ENCODE data around the gene IL18R1. TPM values are rescaled to one million over a fixed set of nuclear protein-coding genes. Genes with fewer than 3 reads are reported as not detected.
A peak's percentile ranks its signal among the peaks of the same experiment; 100 is the strongest.

The IL18R1 gene
- polyA plus RNA-seq, 2 of the 4 experiments (the other 2 are of a cell fraction): 0.87 to 2.6 TPM

DNA sequence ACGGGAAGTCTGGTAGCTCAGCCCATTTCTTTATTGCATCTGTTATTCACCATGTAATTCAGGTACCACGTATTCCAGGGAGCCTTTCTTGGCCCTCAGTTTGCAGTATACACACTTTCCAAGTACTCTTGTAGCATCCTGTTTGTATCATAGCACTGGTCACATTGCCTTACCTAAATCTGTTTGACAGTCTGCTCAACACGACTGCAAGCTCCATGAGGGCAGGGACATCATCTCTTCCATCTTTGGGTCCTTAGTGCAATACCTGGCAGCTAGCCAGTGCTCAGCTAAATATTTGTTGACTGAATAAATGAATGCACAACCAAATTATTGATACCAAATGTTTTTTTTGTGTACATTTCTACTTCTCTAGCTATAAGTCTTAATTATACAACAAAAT is 11.2 kb upstream of the IL18R1 start:
- FAIRE-seq (no peak), ATAC-seq (no peak), DNase-seq (ENCODE audit: low read depth in 1 of 2, low spot score in 1 of 2) (no peak)
- WGBS (ENCODE audit: missing lambda C conversion rate): 44% methylated on average over 3 of the region's 3 CpGs
- CTCF ChIA-PET: interaction anchor here (0.9 kb wide), 1 partner anchor 12 kb away, joined by 4 read pairs; the partner anchor contains the start of gene IL18R1
- Histone ChIP-seq H3K4me1 (no peaks in the 10 kb centered on the region), H3K4me2 (no peak overlapping the region), H3K27ac (no peak overlapping the region), H3K9me3 (no peaks in the 10 kb centered on the region), H3K4me3 (no peak overlapping the region)
- no peak for TF ChIP-seq CHD2 (IDR thresholded peaks at IDR 0.05; ENCODE audit: low read length, partially characterized antibody)
- TF ChIP-seq RFX5 (IDR thresholded peaks at IDR 0.05): no peak
- TF ChIP-seq HOXB13 (CRISPR knock-in tag; IDR thresholded peaks at IDR 0.05; ENCODE audit: low read depth): no peak
- no peak for TF ChIP-seq HMGXB4 (CRISPR knock-in tag; IDR thresholded peaks at IDR 0.05; ENCODE audit: borderline replicate concordance)
- no peak for TF ChIP-seq POLR2AphosphoS2 (conservative IDR thresholded peaks at IDR 0.05; ENCODE audit: low read length)
- no peak for TF ChIP-seq CTCF (IDR thresholded peaks at IDR 0.05)
- TF ChIP-seq MAZ (IDR thresholded peaks at IDR 0.05; ENCODE audit: borderline replicate concordance, low read depth, low read length): no peak
- TF ChIP-seq ZSCAN20 (CRISPR knock-in tag; IDR thresholded peaks at IDR 0.05): no peak
- no peak for TF ChIP-seq CHD4 (IDR thresholded peaks at IDR 0.05; ENCODE audit: borderline replicate concordance)
- no peak for TF ChIP-seq CEBPB (IDR thresholded peaks at IDR 0.05)
- no peak for TF ChIP-seq HOXA7 (CRISPR knock-in tag; IDR thresholded peaks at IDR 0.05)
- no peak for TF ChIP-seq JUN (IDR thresholded peaks at IDR 0.05)
- no peak for TF ChIP-seq MYC (IDR thresholded peaks at IDR 0.05; ENCODE audit: borderline replicate concordance, low read length)
- no peak for TF ChIP-seq SREBF2 (IDR thresholded peaks at IDR 0.05)
- POLR2A ChIA-PET: no interaction called here

- POLR2A ChIA-PET: no interaction called here
- WGBS (ENCODE audit: missing lambda C conversion rate): 31% methylated on average over 4 of the region's 4 CpGs
- no peak for ATAC-seq
- no peak overlapping the region for H3K4me2 ChIP-seq
- TF ChIP-seq FOSB (CRISPR knock-in tag; IDR thresholded peaks at IDR 0.05): no peak
- no peak overlapping the region for H3K27ac ChIP-seq
- H3K4me1 ChIP-seq: no peaks in the 10 kb centered on the region
- no peak for DNase-seq (ENCODE audit: low read depth in 1 of 2, low spot score in 1 of 2)
- no peak for FAIRE-seq
- no peak overlapping the region for H3K4me3 ChIP-seq
- CTCF ChIA-PET: no interaction called here
- no peaks in the 10 kb centered on the region for H3K9me3 ChIP-seq
These were observed 10.2 kb upstream of the IL18R1 start for GRCh38 chr2:102345329-102345920.

DNA sequence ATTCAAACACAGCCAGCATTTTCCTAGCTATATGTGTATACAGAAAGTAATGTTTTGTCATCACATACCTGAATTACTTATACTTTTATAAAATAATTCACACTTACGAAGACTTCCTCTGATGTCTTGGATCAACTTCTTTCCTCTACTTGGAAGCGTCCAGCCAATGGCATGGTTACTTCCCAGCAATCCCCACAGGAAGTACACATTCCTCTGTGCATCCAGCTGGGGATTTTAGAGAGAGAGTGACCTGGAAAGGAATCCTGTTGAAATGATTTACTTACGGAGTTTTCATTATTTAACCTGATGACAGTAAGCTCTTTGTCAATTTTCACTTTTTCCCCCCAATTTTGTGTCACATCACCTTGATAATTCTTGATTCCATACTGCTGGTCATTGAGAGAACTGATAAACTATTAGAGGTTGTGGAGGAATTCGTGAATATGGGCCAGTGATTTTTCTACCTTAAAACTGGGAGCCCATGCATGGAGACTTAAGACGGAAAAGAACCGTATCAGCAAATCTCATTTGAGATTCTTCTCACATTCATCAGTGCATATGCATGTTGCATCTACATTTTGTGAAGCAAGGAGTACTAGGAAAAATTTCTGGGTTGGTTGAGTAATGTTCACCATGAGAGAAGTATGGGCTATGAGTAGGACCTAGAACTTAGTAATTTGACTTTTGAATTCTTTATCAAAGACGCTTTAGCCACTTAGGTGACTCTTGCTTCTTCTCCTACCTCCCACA is 9.0 kb upstream of the IL18R1 start:
- ATAC-seq: no peak

More for the DNA sequence above, 9.0 kb upstream of the IL18R1 start:
- Histone ChIP-seq H3K9me3 (no peaks in the 10 kb centered on the region), H3K27ac (no peak overlapping the region), H3K4me3 (no peak overlapping the region), H3K4me1 (no peaks in the 10 kb centered on the region), H3K4me2 (no peak overlapping the region)
- peak; percentile 90 for TF ChIP-seq MAFK (IDR thresholded peaks at IDR 0.05; ENCODE audit: partially characterized antibody)
- no peak for TF ChIP-seq RFX5 (IDR thresholded peaks at IDR 0.05)
- no peak for TF ChIP-seq CEBPB (IDR thresholded peaks at IDR 0.05)
- 50% methylated on average over 7 of the region's 7 CpGs for WGBS (ENCODE audit: missing lambda C conversion rate)
- CTCF ChIA-PET: no interaction called here
- FAIRE-seq (no peak), DNase-seq (ENCODE audit: low read depth in 1 of 2, low spot score in 1 of 2) (no peak)
- POLR2A ChIA-PET: no interaction called here
